ENCODE results near the gene CFAP61. TPM values are rescaled to one million over a fixed set of nuclear protein-coding genes. Genes with fewer than 3 reads are reported as not detected.

The CFAP61 gene
- total RNA-seq, 1 donor from 2014 or later, result not detected

GRCh38 chr20:20202768-20203167 is 150.4 kb downstream of the CFAP61 start:
- TF ChIP-seq CTCF (IDR thresholded peaks at IDR 0.05), result no peak
- peaks cover 4% of the 10 kb centered on the region for H3K4me1 Mint-ChIP-seq (ENCODE audit: low read depth)

GRCh38 chr20:20203784-20204183 is 151.5 kb downstream of the CFAP61 start:
- no peak overlapping the region for H3K4me3 Mint-ChIP-seq (ENCODE audit: unreplicated experiment)
- no peak overlapping the region for H3K27ac Mint-ChIP-seq (ENCODE audit: unreplicated experiment)
- no peak for DNase-seq (ENCODE audit: low spot score)
- H3K36me3 Mint-ChIP-seq (ENCODE audit: low read depth), result no peaks in the 10 kb centered on the region
- peaks cover 4% of the 10 kb centered on the region for H3K4me1 Mint-ChIP-seq (ENCODE audit: low read depth)
- H3K27me3 Mint-ChIP-seq (ENCODE audit: low read depth), result peaks cover 18% of the 10 kb centered on the region
- no peak for TF ChIP-seq CTCF (IDR thresholded peaks at IDR 0.05)
- H3K9me3 Mint-ChIP-seq (ENCODE audit: low read depth), result no peaks in the 10 kb centered on the region

More at GRCh38 chr20:20202768-20203167, 150.4 kb downstream of the CFAP61 start:
- H3K36me3 Mint-ChIP-seq (ENCODE audit: low read depth), result no peaks in the 10 kb centered on the region
- H3K4me3 Mint-ChIP-seq (ENCODE audit: unreplicated experiment), result no peak overlapping the region
- H3K27ac Mint-ChIP-seq (ENCODE audit: unreplicated experiment), result no peak overlapping the region
- H3K27me3 Mint-ChIP-seq (ENCODE audit: low read depth), result peaks cover 18% of the 10 kb centered on the region
- H3K9me3 Mint-ChIP-seq (ENCODE audit: low read depth), result no peaks in the 10 kb centered on the region
- no peak for DNase-seq (ENCODE audit: low spot score)

GRCh38 chr20:20204256-20204655 is 151.9 kb downstream of the CFAP61 start:
- Mint-ChIP-seq H3K27ac (ENCODE audit: unreplicated experiment) (no peak overlapping the region), H3K4me1 (ENCODE audit: low read depth) (peaks cover 4% of the 10 kb centered on the region), H3K36me3 (ENCODE audit: low read depth) (no peaks in the 10 kb centered on the region), H3K27me3 (ENCODE audit: low read depth) (peaks cover 18% of the 10 kb centered on the region), H3K4me3 (ENCODE audit: unreplicated experiment) (no peak overlapping the region), H3K9me3 (ENCODE audit: low read depth) (no peaks in the 10 kb centered on the region)
- TF ChIP-seq CTCF (IDR thresholded peaks at IDR 0.05), result no peak
- no peak for DNase-seq (ENCODE audit: low spot score)

- no peak overlapping the region for H3K27ac Mint-ChIP-seq (ENCODE audit: unreplicated experiment)
- H3K4me1 Mint-ChIP-seq (ENCODE audit: low read depth), result peaks cover 6% of the 10 kb centered on the region
- no peak for TF ChIP-seq CTCF (IDR thresholded peaks at IDR 0.05)
- no peaks in the 10 kb centered on the region for H3K9me3 Mint-ChIP-seq (ENCODE audit: low read depth)
- H3K27me3 Mint-ChIP-seq (ENCODE audit: low read depth), result peaks cover 14% of the 10 kb centered on the region
- no peak overlapping the region for H3K4me3 Mint-ChIP-seq (ENCODE audit: unreplicated experiment)
- no peak for DNase-seq (ENCODE audit: low spot score)
- H3K36me3 Mint-ChIP-seq (ENCODE audit: low read depth), result no peaks in the 10 kb centered on the region
Measured at GRCh38 chr20:20205141-20205861, 153.0 kb downstream of the CFAP61 start.

- no peak for TF ChIP-seq CTCF (IDR thresholded peaks at IDR 0.05)
- DNase-seq (ENCODE audit: low spot score), result no peak
- Mint-ChIP-seq H3K9me3 (ENCODE audit: low read depth) (no peaks in the 10 kb centered on the region), H3K4me1 (ENCODE audit: low read depth) (peaks cover 9% of the 10 kb centered on the region), H3K27me3 (ENCODE audit: low read depth) (peaks cover 15% of the 10 kb centered on the region), H3K4me3 (ENCODE audit: unreplicated experiment) (no peak overlapping the region), H3K27ac (ENCODE audit: unreplicated experiment) (no peak overlapping the region), H3K36me3 (ENCODE audit: low read depth) (no peaks in the 10 kb centered on the region)
Measured at GRCh38 chr20:20205862-20206236, 153.5 kb downstream of the CFAP61 start.
